Measurements from ENCODE around the gene SLC22A23.

The SLC22A23 gene

GRCh38 chr6:3289664-3290055 lies 167.2 kb downstream of the SLC22A23 start:
- in situ Hi-C loops (cut with MboI; ENCODE audit: low sequenced_read_pairs): no loop called here

- in situ Hi-C loops (cut with MboI; ENCODE audit: low sequenced_read_pairs): no loop called here
Observed at GRCh38 chr6:3288711-3289663, 167.9 kb downstream of the SLC22A23 start.

GRCh38 chr6:3287976-3288707 lies 168.7 kb downstream of the SLC22A23 start:
- in situ Hi-C loops (cut with MboI; ENCODE audit: low sequenced_read_pairs): no loop called here

GRCh38 chr6:3287308-3287707 lies 169.5 kb downstream of the SLC22A23 start:
- in situ Hi-C loops (cut with MboI; ENCODE audit: low sequenced_read_pairs): no loop called here

- in situ Hi-C loops (cut with MboI; ENCODE audit: low sequenced_read_pairs): no loop called here
Observed at GRCh38 chr6:3286641-3287171, 170.1 kb downstream of the SLC22A23 start.

- in situ Hi-C loops (cut with MboI; ENCODE audit: low sequenced_read_pairs): no loop called here
Observed at GRCh38 chr6:3285732-3286131, 171.1 kb downstream of the SLC22A23 start.

GRCh38 chr6:3285049-3285639 lies 171.7 kb downstream of the SLC22A23 start:
- in situ Hi-C loops (cut with MboI; ENCODE audit: low sequenced_read_pairs): no loop called here

GRCh38 chr6:3284436-3284876 lies 172.4 kb downstream of the SLC22A23 start:
- in situ Hi-C loops (cut with MboI; ENCODE audit: low sequenced_read_pairs): no loop called here

- in situ Hi-C loops (cut with MboI; ENCODE audit: low sequenced_read_pairs): no loop called here
Observed at GRCh38 chr6:3283641-3284435, 173.0 kb downstream of the SLC22A23 start.

- in situ Hi-C loops (cut with MboI; ENCODE audit: low sequenced_read_pairs): no loop called here
Observed at GRCh38 chr6:3283241-3283640, 173.6 kb downstream of the SLC22A23 start.

- in situ Hi-C loops (cut with MboI; ENCODE audit: low sequenced_read_pairs): no loop called here
Observed at GRCh38 chr6:3282476-3283236, 174.2 kb downstream of the SLC22A23 start.

- in situ Hi-C loops (cut with MboI; ENCODE audit: low sequenced_read_pairs): no loop called here
Observed at GRCh38 chr6:3281631-3282475, 175.0 kb downstream of the SLC22A23 start.

- in situ Hi-C loops (cut with MboI; ENCODE audit: low sequenced_read_pairs): no loop called here
Observed at GRCh38 chr6:3280866-3281465, 175.9 kb downstream of the SLC22A23 start.

GRCh38 chr6:3280091-3280490 lies 176.8 kb downstream of the SLC22A23 start:
- in situ Hi-C loops (cut with MboI; ENCODE audit: low sequenced_read_pairs): no loop called here

GRCh38 chr6:3278691-3279090 lies 178.2 kb downstream of the SLC22A23 start:
- in situ Hi-C loops (cut with MboI; ENCODE audit: low sequenced_read_pairs): loop anchor here (10.0 kb wide), 1 partner anchor 456 kb away; no protein-coding TSS in a partner anchor

GRCh38 chr6:3277851-3278416 lies 178.9 kb downstream of the SLC22A23 start:
- in situ Hi-C loops (cut with MboI; ENCODE audit: low sequenced_read_pairs): loop anchor here (10.0 kb wide), 1 partner anchor 457 kb away; no protein-coding TSS in a partner anchor

GRCh38 chr6:3277251-3277650 lies 179.6 kb downstream of the SLC22A23 start:
- in situ Hi-C loops (cut with MboI; ENCODE audit: low sequenced_read_pairs): loop anchor here (10.0 kb wide), 1 partner anchor 458 kb away; no protein-coding TSS in a partner anchor
